AG04449 (cell line): Measurements from ENCODE around the gene ZBTB45.

Source experiments
- CTCF ChIA-PET: fragments of 350-600 bp; formaldehyde crosslinking; extraction: SDS; loops from one replicate; lab custom pipeline; 2021; ENCODE audit warnings: antibody characterized with exemption; lab: Yijun Ruan, JAX
- POLR2A ChIA-PET: fragments of 400-600, 350-600 bp; formaldehyde crosslinking; extraction: SDS; loops from one replicate; lab custom pipeline; 2020; ENCODE audit warnings: antibody characterized with exemption, inconsistent platforms; lab: Yijun Ruan, JAX
- DNase-seq: peaks from one replicate; pipeline ENCODE4 v3.0.0-alpha.2; 2010; ENCODE audit warnings: low read depth, low spot score
- H3K4me3 ChIP-seq: 2 replicates; pipeline ENCODE4 v1.5.1; 2011; ENCODE audit warnings: low read depth, mild to moderate bottlenecking, control low read depth, low read length
- TF ChIP-seq, protein P1 (sequence below): IDR thresholded peaks from one replicate; pipeline ENCODE4 v1.5.1; 2011; ENCODE audit warnings: mild to moderate bottlenecking, moderate library complexity, low read length, control low read depth, inconsistent platforms; ENCODE audit not compliant: insufficient read depth; ENCODE audit errors: missing control alignments

ZBTB45 gene

DNA sequence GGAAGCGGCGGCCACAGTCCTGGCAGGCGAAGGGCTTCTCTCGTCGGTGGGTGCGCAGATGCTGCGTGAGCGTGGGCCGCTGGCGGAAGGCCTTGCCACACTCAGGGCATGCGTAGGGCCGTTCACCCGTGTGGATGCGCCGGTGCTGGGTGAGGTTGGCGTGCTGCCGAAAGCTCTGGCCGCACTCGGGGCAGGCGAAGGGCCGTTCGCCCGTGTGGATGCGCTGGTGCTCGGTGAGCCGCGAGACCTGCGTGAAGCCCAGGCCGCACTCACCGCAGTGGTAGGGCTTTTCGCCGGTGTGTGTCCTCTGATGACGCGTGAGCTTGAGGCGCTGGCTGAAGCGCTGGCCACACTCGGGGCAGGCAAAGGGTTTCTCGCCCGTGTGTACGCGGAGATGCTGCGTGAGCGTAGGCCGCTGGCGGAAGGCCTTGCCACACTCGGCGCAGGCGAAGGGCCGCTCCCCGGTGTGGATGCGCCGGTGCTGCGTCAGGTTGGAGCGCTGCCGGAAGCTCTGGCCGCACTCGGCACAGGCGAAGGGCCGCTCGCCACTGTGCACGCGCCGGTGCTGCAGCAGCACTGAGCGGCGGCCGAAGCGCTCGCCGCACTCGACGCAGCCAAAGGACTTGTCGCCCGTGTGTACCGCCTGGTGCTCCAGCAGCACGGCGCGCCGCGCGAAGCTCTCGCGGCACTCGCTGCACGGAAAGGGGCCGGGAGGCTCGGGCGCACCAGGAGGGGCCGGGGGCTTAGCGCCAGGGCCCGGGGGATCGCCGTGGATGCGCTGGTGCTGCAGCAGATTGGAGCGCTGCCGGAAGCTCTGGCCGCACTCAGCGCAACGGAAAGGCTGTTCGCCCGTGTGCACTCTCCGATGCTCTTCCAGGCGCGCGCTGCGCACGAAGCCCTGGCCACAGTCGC, 42.8 kb upstream of the ZBTB45 start:
- CTCF ChIA-PET = interaction anchor here (1.0 to 2.5 kb wide), 4 partner anchors 16 to 48 kb away, joined by 3 to 11 read pairs (median 4); partner anchors contain the start of gene ZBTB45
- H3K4me3 ChIP-seq = peak overlapping the region; percentile 49
- no peak for DNase-seq
- POLR2A ChIA-PET = interaction anchor here (1.0 kb wide), 1 partner anchor 9 kb away, joined by 4 read pairs; no protein-coding TSS in a partner anchor
- TF ChIP-seq, protein P1, sequence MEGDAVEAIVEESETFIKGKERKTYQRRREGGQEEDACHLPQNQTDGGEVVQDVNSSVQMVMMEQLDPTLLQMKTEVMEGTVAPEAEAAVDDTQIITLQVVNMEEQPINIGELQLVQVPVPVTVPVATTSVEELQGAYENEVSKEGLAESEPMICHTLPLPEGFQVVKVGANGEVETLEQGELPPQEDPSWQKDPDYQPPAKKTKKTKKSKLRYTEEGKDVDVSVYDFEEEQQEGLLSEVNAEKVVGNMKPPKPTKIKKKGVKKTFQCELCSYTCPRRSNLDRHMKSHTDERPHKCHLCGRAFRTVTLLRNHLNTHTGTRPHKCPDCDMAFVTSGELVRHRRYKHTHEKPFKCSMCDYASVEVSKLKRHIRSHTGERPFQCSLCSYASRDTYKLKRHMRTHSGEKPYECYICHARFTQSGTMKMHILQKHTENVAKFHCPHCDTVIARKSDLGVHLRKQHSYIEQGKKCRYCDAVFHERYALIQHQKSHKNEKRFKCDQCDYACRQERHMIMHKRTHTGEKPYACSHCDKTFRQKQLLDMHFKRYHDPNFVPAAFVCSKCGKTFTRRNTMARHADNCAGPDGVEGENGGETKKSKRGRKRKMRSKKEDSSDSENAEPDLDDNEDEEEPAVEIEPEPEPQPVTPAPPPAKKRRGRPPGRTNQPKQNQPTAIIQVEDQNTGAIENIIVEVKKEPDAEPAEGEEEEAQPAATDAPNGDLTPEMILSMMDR = no peak

DNA sequence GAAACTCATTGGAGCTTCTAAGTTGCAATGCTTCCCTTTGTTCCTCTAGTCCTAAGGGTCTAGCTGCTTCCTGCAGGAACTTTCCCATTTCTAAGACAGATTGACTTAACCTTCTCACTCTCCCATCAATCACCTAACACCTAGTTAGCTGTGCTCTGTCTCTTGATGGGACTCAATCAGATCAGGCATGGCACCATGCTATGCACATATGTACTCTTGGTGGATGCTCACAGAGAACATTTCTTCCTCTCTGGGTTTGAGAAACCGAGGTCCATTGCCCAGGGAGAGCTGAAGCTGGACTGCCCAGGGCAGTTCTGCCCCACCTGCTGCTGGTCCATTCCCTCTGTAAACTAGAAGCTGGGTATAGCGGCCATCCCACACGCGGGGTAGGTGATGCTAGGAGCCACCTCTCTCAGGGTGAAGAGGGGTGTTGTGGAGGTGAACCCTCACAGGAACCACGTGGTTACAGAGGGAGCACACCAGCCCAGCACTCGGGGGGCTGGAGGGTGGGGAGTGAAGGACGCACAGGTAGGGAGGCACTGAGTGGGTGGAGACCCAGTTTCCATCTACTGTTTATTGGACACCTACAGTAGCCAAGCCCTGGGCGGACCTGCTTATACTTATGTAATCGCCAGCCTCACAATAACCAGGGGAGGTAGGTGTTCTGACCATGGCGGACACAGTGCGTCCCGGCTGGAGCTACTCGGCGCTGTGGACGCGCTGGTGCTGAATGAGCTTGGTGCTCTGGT, 41.9 kb upstream of the ZBTB45 start:
- no peak overlapping the region; the same call in 1 of the 2 replicates for H3K4me3 ChIP-seq
- CTCF ChIA-PET = interaction anchor here (1.6 to 2.5 kb wide), 2 partner anchors 17 to 43 kb away, joined by 4 to 11 read pairs; partner anchors contain the start of gene ZBTB45
- POLR2A ChIA-PET = interaction anchor here (0.6 to 1.3 kb wide), 4 partner anchors 10 to 17 kb away, joined by 3 to 5 read pairs (median 4); no protein-coding TSS in a partner anchor
- DNase-seq = no peak
- TF ChIP-seq, protein P1 = no peak

DNA sequence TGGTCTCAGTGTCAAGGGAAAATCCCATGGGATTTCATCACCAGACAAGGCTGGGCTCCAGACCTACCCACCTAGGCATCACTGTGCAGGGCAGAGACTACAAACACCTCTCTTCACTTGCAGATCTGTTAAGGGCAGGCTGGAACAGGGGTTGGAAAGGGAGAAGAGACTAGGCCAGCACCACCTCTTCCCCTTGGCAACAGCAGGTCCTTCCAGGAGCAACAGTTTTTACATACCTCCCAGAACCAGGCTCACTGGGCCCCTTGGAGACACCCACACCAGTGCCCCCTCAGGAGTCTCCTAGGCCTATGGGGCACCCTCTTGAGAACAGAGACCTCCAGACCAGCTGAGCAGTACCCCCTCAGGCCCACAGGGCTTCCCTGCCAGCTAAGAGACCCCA, 41.3 kb upstream of the ZBTB45 start:
- ChIA-PET POLR2A (interaction anchor here (0.6 to 1.3 kb wide), 3 partner anchors 9 to 16 kb away, joined by 3 to 5 read pairs (median 4); no protein-coding TSS in a partner anchor), CTCF (interaction anchor here (2.5 kb wide), 1 partner anchor 42 kb away, joined by 11 read pairs; the partner anchor contains the start of gene ZBTB45)
- H3K4me3 ChIP-seq = no peak overlapping the region
- TF ChIP-seq, protein P1 = no peak
- DNase-seq = no peak

DNA sequence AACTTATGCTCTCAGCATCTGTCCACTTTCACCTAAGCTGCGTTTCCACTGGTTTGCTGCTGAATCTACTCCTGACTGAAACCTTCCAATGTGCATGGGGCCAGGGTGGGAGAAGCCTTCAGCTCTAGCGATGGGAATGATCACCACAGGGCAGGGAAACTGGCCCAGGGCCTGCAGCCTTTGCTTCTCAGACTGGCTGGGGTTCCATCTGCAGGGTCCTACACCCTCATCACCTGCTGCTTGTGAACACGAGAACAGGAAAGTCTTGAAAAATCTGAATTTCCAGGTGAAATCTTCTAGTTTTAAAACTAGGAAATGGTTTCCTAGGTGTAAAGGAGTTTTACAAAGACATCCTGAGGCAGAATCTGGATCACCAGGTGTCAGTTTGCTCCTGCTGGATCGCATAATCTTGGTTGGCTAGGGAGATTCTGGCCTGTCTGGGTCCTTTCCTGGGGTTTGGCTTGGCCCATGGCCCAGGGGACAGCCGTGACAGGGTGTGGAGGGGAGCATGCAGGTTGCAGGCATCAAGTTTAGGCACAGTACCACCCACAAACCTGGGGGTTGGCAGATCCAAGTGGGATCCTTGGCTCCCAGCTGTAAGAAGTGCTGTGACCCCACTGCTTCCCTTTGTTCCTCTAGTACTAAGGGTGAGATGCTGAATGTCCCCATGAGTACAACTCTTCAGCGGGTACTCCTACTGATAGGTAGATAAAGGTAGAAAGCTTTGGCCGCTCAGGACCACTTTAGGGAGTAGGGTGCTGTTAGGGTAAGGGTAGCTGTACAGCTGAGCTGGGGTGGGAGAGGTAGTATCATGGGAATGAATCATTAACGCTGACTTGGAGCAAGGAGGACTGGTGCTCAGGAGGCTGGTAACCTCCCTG, 40.6 kb upstream of the ZBTB45 start:
- no peak for DNase-seq
- POLR2A ChIA-PET = interaction anchor here (0.6 to 1.5 kb wide), 7 partner anchors 9 to 198 kb away, joined by 3 to 7 read pairs (median 4); partner anchors contain the start of genes MZF1, TRIM28 and ZNF497
- TF ChIP-seq, protein P1 = no peak
- H3K4me3 ChIP-seq = peak overlapping the region; percentile 85
- CTCF ChIA-PET = interaction anchor here (1.8 to 2.5 kb wide), 2 partner anchors 41 kb away, joined by 10 to 11 read pairs; partner anchors contain the start of gene ZBTB45

DNA sequence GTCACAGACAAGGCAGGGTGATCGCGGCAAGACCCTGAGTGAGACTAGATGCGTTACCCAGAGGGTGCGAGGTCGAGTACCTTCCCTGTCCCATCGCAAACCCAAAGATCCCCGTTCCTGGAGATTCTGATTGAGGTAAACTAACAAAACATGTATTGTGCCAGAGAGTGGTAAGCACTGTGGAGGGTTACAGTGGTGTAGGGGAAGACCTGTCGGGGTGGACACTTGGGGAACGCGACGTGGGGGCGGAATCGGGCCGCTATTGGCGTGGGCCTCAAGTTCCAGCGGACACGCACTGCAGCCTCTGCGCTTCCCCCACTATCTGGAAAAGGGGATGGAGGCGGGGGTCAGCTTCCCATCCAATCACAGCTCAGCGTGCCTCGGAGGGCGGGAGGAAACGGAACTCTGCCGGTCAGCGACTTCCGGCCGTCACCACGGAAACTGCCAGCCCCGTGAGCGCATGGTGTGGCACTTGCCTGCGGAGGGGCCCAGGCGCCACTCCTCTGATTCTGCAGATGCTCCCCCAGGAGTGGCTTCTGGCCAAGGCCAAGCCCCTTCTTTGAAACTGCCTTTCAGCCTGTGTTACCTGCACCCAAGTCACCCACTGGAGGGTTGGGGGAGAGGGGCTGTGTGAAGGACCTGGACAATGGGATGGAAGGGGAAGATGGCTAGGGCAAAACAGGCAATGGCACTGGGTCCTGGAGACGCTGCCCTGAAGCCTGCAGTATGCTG, 39.8 kb upstream of the ZBTB45 start:
- ChIA-PET POLR2A (interaction anchor here (1.0 to 1.5 kb wide), 4 partner anchors 12 to 197 kb away, joined by 3 to 7 read pairs (median 4); partner anchors contain the start of genes MZF1, TRIM28 and ZNF497), CTCF (interaction anchor here (1.8 kb wide), 1 partner anchor 40 kb away, joined by 10 read pairs; the partner anchor contains the start of gene ZBTB45)
- DNase-seq = no peak
- H3K4me3 ChIP-seq = peak overlapping the region; percentile 85
- TF ChIP-seq, protein P1 = no peak
